ENCODE measurements around the gene CISD1.

- TF ChIP-seq JUN (IDR thresholded peaks at IDR 0.05; ENCODE audit: borderline replicate concordance, insufficient read depth, insufficient read length, low read depth): no peak
- no peak for TF ChIP-seq POLR2A (IDR thresholded peaks at IDR 0.05; ENCODE audit: low read depth, low read length)
- TF ChIP-seq CTCF (IDR thresholded peaks at IDR 0.05; ENCODE audit: extremely low read depth in 1 of 2, insufficient read depth in 1 of 2, low read depth in 1 of 2, low read length in 2 of 2): no peak
- TF ChIP-seq MYC (IDR thresholded peaks at IDR 0.05; ENCODE audit: low read depth, low read length): no peak
- no peak for TF ChIP-seq GATA2 (IDR thresholded peaks at IDR 0.05; ENCODE audit: insufficient read depth, insufficient read length, low read depth, low read length)
Measured at GRCh38 chr10:58243269-58243668, 25.7 kb upstream of the CISD1 start.
